Gastrocnemius medialis (tissue), 4 donors: Measurements from ENCODE around the gene STAMBP.

ENCODE experiments used
- CTCF ChIP-seq, 5 experiments: fragments of 450-650 bp in 3 of 5; fragments of 200-600 bp in 2 of 5; sonication (generic) in 2 of 5; IDR thresholded peaks in 4 of 5; conservative IDR thresholded peaks in 1 of 5; 1 replicate in 4 of 5; 2 replicates in 1 of 5; pipeline ENCODE4 v1.5.1; 2016 to 2019; ENCODE audit warnings: antibody characterized with exemption in 5 of 5, mild to moderate bottlenecking in 3 of 5, moderate library complexity in 3 of 5
- POLR2A ChIP-seq, 2 donors: fragments of 450-650 bp; IDR thresholded peaks; one replicate each; pipeline ENCODE4 v1.6.1; 2017; ENCODE audit warnings: antibody characterized with exemption in 2 of 2, mild to moderate bottlenecking in 2 of 2, moderate library complexity in 2 of 2

- TF ChIP-seq POLR2A (IDR thresholded peaks at IDR 0.05) (no peak), CTCF (IDR thresholded peaks at IDR 0.05 in 4 of 5, conservative IDR thresholded peaks at IDR 0.05 in 1 of 5) (no peak)
Observed at GRCh38 chr2:73920577-73921545, 92.1 kb downstream of the STAMBP start.
